ENCODE results near the gene SUN3.
"Not testable (repeated sequence)": the region's sequence is repeated elsewhere in the genome, so short reads cannot be mapped to it uniquely, and the experiment has no call there.

Gene SUN3

GRCh38 chr7:47943676-47944474, 85.0 kb downstream of the SUN3 start:
- DNase-seq = no peak

- not testable (repeated sequence) for DNase-seq
These were observed 86.3 kb downstream of the SUN3 start for GRCh38 chr7:47942651-47943050.

GRCh38 chr7:47942132-47942531, 86.8 kb downstream of the SUN3 start:
- DNase-seq = no peak

GRCh38 chr7:47941136-47941844, 87.6 kb downstream of the SUN3 start:
- no peak for DNase-seq

- no peak for DNase-seq
These were observed 88.6 kb downstream of the SUN3 start for GRCh38 chr7:47940088-47941013.

- DNase-seq = no peak
These were observed 89.4 kb downstream of the SUN3 start for GRCh38 chr7:47939425-47940036.

- DNase-seq = no peak
These were observed 90.2 kb downstream of the SUN3 start for GRCh38 chr7:47938574-47939165.

- no peak for DNase-seq
These were observed 91.0 kb downstream of the SUN3 start for GRCh38 chr7:47937711-47938573.

All from CD4-positive, alpha-beta T cell treated with Interleukin-4 for 4 hours (primary cell).